ENCODE measurements around the gene SLC12A9.

DNA sequence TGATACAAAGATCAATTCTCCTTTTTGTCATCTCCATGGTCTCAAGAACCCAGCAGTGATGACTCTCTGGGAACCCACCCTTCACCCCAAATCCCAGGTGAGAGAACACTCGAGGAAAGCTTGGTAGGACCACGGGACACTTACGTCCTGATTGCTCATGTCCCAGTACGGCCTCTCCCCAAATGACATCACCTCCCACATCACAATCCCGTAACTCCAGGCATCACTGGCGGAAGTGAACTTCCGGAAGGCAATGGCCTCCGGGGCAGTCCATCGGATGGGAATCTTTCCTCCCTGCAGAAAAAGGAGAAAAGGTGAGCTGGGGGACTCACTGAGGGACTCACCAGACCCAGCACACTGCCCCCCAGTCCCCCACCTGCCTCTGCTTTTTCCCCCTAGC, 46.2 kb upstream of the SLC12A9 start:
- TF ChIP-seq POLR2A (IDR thresholded peaks at IDR 0.05): no peak
- TF ChIP-seq, protein P1, sequence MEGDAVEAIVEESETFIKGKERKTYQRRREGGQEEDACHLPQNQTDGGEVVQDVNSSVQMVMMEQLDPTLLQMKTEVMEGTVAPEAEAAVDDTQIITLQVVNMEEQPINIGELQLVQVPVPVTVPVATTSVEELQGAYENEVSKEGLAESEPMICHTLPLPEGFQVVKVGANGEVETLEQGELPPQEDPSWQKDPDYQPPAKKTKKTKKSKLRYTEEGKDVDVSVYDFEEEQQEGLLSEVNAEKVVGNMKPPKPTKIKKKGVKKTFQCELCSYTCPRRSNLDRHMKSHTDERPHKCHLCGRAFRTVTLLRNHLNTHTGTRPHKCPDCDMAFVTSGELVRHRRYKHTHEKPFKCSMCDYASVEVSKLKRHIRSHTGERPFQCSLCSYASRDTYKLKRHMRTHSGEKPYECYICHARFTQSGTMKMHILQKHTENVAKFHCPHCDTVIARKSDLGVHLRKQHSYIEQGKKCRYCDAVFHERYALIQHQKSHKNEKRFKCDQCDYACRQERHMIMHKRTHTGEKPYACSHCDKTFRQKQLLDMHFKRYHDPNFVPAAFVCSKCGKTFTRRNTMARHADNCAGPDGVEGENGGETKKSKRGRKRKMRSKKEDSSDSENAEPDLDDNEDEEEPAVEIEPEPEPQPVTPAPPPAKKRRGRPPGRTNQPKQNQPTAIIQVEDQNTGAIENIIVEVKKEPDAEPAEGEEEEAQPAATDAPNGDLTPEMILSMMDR (IDR thresholded peaks at IDR 0.05): no peak
- no peak for TF ChIP-seq POLR2AphosphoS5 (IDR thresholded peaks at IDR 0.05)
